Liver (tissue), 3 donors: ENCODE measurements around the gene SKI.

Experiments used
- ATF3 ChIP-seq: IDR thresholded peaks from 2 replicates; pipeline ENCODE4 v1.6.1; 2016; ENCODE audit warnings: antibody characterized with exemption
- CTCF ChIP-seq: fragments of 150-350 bp; IDR thresholded peaks from 2 replicates; pipeline ENCODE4 v1.5.1; 2017; ENCODE audit warnings: improper control_type of control experiment, low read depth, low read length; ENCODE audit not compliant: missing input control
- EGR1 ChIP-seq, 2 donors: IDR thresholded peaks; 2 replicates each; pipeline ENCODE4 v1.6.1; 2016 to 2018; ENCODE audit warnings: antibody characterized with exemption in 2 of 2, low read depth in 2 of 2
- HNF4A ChIP-seq, 2 donors: conservative IDR thresholded peaks; 2 replicates each; pipeline ENCODE4 v1.6.1; 2016; ENCODE audit warnings: antibody characterized with exemption in 2 of 2, mild to moderate bottlenecking in 2 of 2
- JUND ChIP-seq, 2 donors: IDR thresholded peaks; 2 replicates each; pipeline ENCODE4 v1.6.1; 2016; ENCODE audit warnings: antibody characterized with exemption in 2 of 2
- NR2F2 ChIP-seq: IDR thresholded peaks from 2 replicates; pipeline ENCODE4 v1.6.1; 2016; ENCODE audit warnings: antibody characterized with exemption
- RAD21 ChIP-seq, 2 donors: IDR thresholded peaks; 2 replicates each; pipeline ENCODE4 v1.6.1; 2016; ENCODE audit warnings: antibody characterized with exemption in 2 of 2, mild to moderate bottlenecking in 2 of 2
- SP1 ChIP-seq: IDR thresholded peaks from 2 replicates; pipeline ENCODE4 v1.6.1; 2018; ENCODE audit warnings: antibody characterized with exemption, mild to moderate bottlenecking
- TAF1 ChIP-seq: conservative IDR thresholded peaks from 2 replicates; pipeline ENCODE4 v1.6.1; 2016; ENCODE audit warnings: antibody characterized with exemption, mild to moderate bottlenecking
- YY1 ChIP-seq: IDR thresholded peaks from 2 replicates; pipeline ENCODE4 v1.6.1; 2016; ENCODE audit warnings: antibody characterized with exemption, mild to moderate bottlenecking
- TF ChIP-seq, protein P1 (sequence below): IDR thresholded peaks from 2 replicates; pipeline ENCODE4 v1.6.1; 2016; ENCODE audit warnings: antibody characterized with exemption
- donor health status: healthy.
- donor health status: healthy.

DNA sequence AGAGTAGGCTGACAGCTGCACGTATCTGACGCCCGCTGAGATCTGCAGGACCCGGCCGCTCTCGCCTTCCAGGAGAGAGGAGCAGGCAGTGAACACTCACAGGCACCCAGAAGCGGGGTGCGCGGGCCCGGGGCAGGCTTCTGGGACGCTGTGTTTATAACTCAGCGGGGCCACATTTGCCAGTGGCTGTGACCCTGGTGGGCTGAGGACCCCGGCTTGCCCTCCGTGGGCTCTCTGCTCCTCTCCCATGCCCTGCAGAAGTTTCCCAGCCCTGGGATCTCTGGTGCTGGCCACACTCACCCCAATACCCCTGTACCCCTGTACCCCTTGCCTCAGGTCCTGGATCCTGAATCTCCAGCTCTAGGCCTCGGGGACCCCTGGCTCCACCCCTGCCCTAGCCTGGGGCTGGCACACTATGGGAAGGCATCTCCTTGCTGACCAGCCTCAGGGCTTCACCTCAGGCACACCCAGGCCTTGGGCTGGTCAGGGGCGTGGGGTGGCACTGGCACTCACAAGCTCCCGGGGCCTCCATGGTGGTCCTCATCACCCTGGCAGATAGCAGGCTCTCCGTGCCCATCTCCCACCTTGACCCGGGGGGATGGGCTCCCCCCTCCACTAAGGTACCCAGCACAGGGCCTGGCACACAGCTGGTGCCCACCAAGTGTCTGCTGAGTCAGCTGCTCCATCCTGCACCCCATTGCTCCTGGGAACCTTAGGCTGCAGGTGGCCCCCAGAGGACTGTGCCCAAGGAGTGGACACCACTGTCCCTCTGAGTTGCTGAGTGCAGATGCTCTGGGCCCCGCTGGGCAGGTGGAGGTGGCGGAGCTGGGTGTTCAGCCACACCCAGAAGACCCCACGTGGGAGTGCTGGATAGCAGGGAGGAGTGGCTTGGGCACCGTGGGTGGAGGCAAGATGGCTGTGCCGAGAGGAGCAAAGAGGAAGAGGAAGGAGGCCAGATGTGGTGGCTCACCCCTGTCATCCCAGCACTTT, 130.8 kb downstream of the SKI start:
- no peak for TF ChIP-seq CTCF
- no peak for TF ChIP-seq HNF4A (conservative IDR thresholded peaks at IDR 0.05)
- TF ChIP-seq EGR1 (IDR thresholded peaks at IDR 0.05; ENCODE audit: low read depth in 2 of 2): no peak
- TF ChIP-seq TAF1: no peak
- TF ChIP-seq JUND (IDR thresholded peaks at IDR 0.05): no peak
- no peak for TF ChIP-seq ATF3
- TF ChIP-seq, protein P1, sequence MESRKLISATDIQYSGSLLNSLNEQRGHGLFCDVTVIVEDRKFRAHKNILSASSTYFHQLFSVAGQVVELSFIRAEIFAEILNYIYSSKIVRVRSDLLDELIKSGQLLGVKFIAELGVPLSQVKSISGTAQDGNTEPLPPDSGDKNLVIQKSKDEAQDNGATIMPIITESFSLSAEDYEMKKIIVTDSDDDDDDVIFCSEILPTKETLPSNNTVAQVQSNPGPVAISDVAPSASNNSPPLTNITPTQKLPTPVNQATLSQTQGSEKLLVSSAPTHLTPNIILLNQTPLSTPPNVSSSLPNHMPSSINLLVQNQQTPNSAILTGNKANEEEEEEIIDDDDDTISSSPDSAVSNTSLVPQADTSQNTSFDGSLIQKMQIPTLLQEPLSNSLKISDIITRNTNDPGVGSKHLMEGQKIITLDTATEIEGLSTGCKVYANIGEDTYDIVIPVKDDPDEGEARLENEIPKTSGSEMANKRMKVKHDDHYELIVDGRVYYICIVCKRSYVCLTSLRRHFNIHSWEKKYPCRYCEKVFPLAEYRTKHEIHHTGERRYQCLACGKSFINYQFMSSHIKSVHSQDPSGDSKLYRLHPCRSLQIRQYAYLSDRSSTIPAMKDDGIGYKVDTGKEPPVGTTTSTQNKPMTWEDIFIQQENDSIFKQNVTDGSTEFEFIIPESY: no peak
- TF ChIP-seq SP1: no peak
- no peak for TF ChIP-seq NR2F2
- TF ChIP-seq YY1: no peak
- no peak for TF ChIP-seq RAD21 (IDR thresholded peaks at IDR 0.05)
